ENCODE measurements around the gene CDH13.
A peak's percentile ranks its signal among the peaks of the same experiment; 100 is the strongest.

The CDH13 gene

DNA sequence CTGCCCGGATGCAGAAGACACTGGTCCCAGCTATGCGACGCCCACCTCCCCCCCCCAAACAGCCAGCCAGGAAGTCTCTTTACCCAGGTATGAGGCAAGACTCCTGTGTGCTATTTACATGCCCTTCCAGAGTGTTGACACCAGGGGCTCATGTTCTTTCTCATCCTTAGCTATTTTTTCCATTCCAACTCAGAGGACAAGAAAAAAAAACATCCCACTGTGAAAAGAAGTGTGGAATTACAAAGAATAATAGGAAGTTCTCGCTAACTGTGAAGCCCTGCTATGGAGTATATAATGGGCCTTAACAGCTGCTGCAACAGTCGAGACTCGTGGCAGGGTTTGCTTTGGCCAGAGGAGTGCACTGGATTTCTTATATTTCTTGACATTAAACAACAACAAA, 584.9 kb downstream of the CDH13 start:
- DNase-seq: no peak
- TF ChIP-seq, protein P1, sequence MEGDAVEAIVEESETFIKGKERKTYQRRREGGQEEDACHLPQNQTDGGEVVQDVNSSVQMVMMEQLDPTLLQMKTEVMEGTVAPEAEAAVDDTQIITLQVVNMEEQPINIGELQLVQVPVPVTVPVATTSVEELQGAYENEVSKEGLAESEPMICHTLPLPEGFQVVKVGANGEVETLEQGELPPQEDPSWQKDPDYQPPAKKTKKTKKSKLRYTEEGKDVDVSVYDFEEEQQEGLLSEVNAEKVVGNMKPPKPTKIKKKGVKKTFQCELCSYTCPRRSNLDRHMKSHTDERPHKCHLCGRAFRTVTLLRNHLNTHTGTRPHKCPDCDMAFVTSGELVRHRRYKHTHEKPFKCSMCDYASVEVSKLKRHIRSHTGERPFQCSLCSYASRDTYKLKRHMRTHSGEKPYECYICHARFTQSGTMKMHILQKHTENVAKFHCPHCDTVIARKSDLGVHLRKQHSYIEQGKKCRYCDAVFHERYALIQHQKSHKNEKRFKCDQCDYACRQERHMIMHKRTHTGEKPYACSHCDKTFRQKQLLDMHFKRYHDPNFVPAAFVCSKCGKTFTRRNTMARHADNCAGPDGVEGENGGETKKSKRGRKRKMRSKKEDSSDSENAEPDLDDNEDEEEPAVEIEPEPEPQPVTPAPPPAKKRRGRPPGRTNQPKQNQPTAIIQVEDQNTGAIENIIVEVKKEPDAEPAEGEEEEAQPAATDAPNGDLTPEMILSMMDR (IDR thresholded peaks at IDR 0.05; ENCODE audit: low read depth, low read length): no peak
- Histone ChIP-seq H3K9me3 (ENCODE audit: severe bottlenecking) (no peaks in the 10 kb centered on the region), H3K36me3 (no peaks in the 10 kb centered on the region), H3K4me3 (ENCODE audit: low read depth, low read length) (no peak overlapping the region), H3K27ac (no peak overlapping the region), H3K27me3 (ENCODE audit: insufficient read depth, low read depth, severe bottlenecking) (no peaks in the 10 kb centered on the region)

DNA sequence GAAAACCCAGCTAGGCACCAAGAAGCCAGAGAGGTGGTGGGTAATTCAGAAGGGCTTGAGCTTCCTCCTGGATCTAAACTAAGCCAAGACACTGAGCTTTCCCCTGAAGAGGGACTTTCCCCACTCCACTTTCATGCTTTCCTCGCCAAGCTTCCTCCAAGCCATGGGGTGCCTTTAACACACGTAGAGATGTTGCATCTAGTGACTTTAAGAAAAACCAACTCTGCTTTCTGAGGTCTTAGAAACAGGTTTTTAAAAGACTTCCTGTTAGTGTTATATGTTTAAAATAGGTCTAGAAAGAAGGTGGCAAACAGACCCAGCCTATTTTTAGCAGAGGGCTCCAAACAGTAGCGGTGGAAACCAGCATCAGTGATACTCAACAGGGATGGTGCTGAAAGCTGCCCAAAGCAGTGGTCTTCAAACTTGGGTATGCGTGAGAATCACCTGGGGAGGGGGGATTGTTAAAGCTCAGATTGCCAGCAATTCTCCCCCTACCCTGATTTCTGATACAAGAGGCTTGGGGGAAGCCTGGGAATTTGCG, 585.6 kb downstream of the CDH13 start:
- DNase-seq: no peak
- Histone ChIP-seq H3K36me3 (no peaks in the 10 kb centered on the region), H3K27ac (no peak overlapping the region), H3K27me3 (ENCODE audit: insufficient read depth, low read depth, severe bottlenecking) (no peaks in the 10 kb centered on the region), H3K9me3 (ENCODE audit: severe bottlenecking) (no peaks in the 10 kb centered on the region), H3K4me3 (ENCODE audit: low read depth, low read length) (no peak overlapping the region)
- TF ChIP-seq, protein P1 (IDR thresholded peaks at IDR 0.05; ENCODE audit: low read depth, low read length): no peak

DNA sequence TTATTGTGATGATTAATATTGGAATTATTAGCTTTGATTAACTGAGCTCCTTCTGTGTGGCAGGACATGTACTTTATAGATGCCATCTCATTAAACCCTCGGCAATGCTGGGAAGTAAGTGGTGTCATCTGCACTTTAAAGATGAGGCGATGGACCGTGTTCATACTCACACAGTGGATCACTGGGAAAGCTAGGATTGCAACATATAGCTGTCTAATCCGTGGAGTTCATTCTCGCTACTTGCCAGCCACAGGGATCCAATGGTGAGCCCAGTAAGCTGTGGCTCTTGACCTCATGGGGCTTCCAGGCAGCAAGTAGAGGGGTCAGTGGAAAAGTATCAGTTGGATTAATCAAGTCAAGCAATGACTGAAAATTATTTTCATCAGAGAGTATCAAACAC, 587.9 kb downstream of the CDH13 start:
- no peak overlapping the region for H3K27ac ChIP-seq
- no peaks in the 10 kb centered on the region for H3K9me3 ChIP-seq (ENCODE audit: severe bottlenecking)
- no peak overlapping the region for H3K4me3 ChIP-seq (ENCODE audit: low read depth, low read length)
- no peaks in the 10 kb centered on the region for H3K36me3 ChIP-seq
- no peak for DNase-seq
- H3K27me3 ChIP-seq (ENCODE audit: insufficient read depth, low read depth, severe bottlenecking): no peaks in the 10 kb centered on the region
- TF ChIP-seq, protein P1 (IDR thresholded peaks at IDR 0.05; ENCODE audit: low read depth, low read length): no peak

DNA sequence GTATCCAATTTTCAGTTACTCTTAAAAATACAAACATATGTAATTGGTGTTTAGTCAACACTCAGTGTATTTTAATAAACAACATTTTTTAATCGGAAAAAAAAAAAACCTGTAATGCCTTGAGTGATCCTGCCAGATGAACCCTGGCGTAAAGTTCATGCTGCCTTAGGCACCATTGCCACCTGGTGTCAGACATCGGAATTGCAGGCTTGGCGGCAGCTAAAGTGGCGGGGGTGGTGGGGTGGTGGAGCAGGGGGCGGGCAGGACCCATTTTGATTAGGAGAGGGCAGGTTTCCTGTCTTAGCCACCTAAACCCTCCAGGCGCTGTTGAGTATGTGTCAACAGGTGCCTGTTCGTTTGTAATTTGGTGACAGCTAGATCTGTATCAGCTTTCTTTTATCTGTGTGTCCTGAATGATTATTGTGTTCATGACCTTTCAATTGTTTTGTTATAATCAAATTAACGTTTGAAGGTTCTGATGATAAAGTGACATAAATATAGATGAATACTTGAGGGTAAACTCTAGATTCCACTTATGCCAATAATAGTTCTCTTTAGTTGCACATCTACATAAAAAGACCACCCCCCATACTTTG, 588.7 kb downstream of the CDH13 start:
- Histone ChIP-seq H3K27me3 (ENCODE audit: insufficient read depth, low read depth, severe bottlenecking) (no peaks in the 10 kb centered on the region), H3K36me3 (no peaks in the 10 kb centered on the region), H3K27ac (no peak overlapping the region), H3K9me3 (ENCODE audit: severe bottlenecking) (no peaks in the 10 kb centered on the region), H3K4me3 (ENCODE audit: low read depth, low read length) (no peak overlapping the region)
- DNase-seq: peak; percentile 41
- TF ChIP-seq, protein P1 (IDR thresholded peaks at IDR 0.05; ENCODE audit: low read depth, low read length): peak; percentile 43; the same call in 1 of the 2 replicates

DNA sequence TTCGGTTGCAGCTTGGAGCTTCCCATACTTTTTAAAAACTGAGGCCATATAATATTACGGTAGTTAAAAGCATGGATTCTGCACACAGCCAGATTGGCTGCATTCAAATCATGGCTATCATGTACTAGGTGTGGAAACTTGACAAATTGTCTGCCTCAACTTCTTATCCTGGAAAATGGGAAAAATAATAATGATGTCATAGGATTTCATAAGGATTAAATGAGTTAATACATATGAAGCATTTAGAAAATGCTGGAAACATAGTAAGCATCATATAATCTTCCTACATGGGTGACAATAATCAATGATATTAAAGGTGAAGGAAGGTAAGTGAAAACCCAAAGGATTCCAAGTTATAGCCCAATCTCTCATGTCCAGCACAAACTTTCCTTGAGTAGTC, 592.5 kb downstream of the CDH13 start:
- TF ChIP-seq, protein P1 (IDR thresholded peaks at IDR 0.05; ENCODE audit: low read depth, low read length): no peak
- Histone ChIP-seq H3K4me3 (ENCODE audit: low read depth, low read length) (no peak overlapping the region), H3K9me3 (ENCODE audit: severe bottlenecking) (no peaks in the 10 kb centered on the region), H3K27me3 (ENCODE audit: insufficient read depth, low read depth, severe bottlenecking) (no peaks in the 10 kb centered on the region), H3K36me3 (no peaks in the 10 kb centered on the region), H3K27ac (no peak overlapping the region)
- no peak for DNase-seq

DNA sequence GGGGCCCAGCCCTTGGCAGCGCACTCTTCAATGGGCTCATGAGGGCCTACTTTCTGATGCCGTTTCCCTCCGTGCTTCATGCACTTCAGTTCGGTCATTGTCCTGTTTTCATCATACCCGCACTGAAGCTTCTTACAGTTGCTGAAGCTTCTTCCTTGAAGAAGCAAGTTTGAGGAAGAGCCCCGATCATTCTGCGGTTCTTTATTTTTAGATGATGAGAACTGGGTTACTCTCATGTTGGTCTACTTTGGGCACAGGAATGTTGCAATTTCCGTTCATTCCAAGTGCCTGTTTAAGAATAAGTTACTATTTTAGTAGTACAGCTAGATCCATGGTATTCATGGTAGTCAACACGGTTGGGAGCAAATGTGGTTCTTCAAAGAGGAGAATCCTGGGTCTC, 593.3 kb downstream of the CDH13 start:
- no peak overlapping the region for H3K4me3 ChIP-seq (ENCODE audit: low read depth, low read length)
- no peak for DNase-seq
- no peak overlapping the region for H3K27ac ChIP-seq
- no peaks in the 10 kb centered on the region for H3K9me3 ChIP-seq (ENCODE audit: severe bottlenecking)
- H3K27me3 ChIP-seq (ENCODE audit: insufficient read depth, low read depth, severe bottlenecking): no peaks in the 10 kb centered on the region
- TF ChIP-seq, protein P1 (IDR thresholded peaks at IDR 0.05; ENCODE audit: low read depth, low read length): no peak
- no peaks in the 10 kb centered on the region for H3K36me3 ChIP-seq
